ENCODE results near the gene ZNF200.
"Not testable (repeated sequence)": the region's sequence is repeated elsewhere in the genome, so short reads cannot be mapped to it uniquely, and the experiment has no call there.

ZNF200 gene

GRCh38 chr16:3198334-3199072 lies 36.5 kb downstream of the ZNF200 start:
- DNase-seq, result no peak

- DNase-seq, result not testable (repeated sequence)
Observed at GRCh38 chr16:3197694-3198333, 37.1 kb downstream of the ZNF200 start.

- DNase-seq, result no peak
Observed at GRCh38 chr16:3195975-3196374, 39.0 kb downstream of the ZNF200 start.

- no peak for DNase-seq
Observed at GRCh38 chr16:3194792-3195191, 40.2 kb downstream of the ZNF200 start.

GRCh38 chr16:3193221-3194212 lies 41.4 kb downstream of the ZNF200 start:
- no peak for DNase-seq

- DNase-seq, result no peak
Observed at GRCh38 chr16:3192476-3193019, 42.4 kb downstream of the ZNF200 start.

- no peak for DNase-seq
Observed at GRCh38 chr16:3190949-3191353, 44.0 kb downstream of the ZNF200 start.

- DNase-seq, result no peak
Observed at GRCh38 chr16:3189869-3190268, 45.1 kb downstream of the ZNF200 start.

GRCh38 chr16:3188925-3189825 lies 45.8 kb downstream of the ZNF200 start:
- DNase-seq, result no peak

GRCh38 chr16:3188675-3188924 lies 46.4 kb downstream of the ZNF200 start:
- no peak for DNase-seq

GRCh38 chr16:3187798-3188674 lies 46.9 kb downstream of the ZNF200 start, which contains the start of gene OR1F1:
OR1F1 (plus strand) TSS chr16:3188204.
- DNase-seq, result no peak

GRCh38 chr16:3186946-3187690 lies 47.8 kb downstream of the ZNF200 start:
- DNase-seq, result no peak

GRCh38 chr16:3183445-3184139 lies 51.4 kb downstream of the ZNF200 start:
- no peak for DNase-seq

GRCh38 chr16:3182608-3183444 lies 52.1 kb downstream of the ZNF200 start:
- DNase-seq, result no peak

GRCh38 chr16:3182293-3182607 lies 52.7 kb downstream of the ZNF200 start:
- DNase-seq, result not testable (repeated sequence)

GRCh38 chr16:3180445-3180878 lies 54.5 kb downstream of the ZNF200 start:
- DNase-seq, result no peak

- DNase-seq, result no peak
Observed at GRCh38 chr16:3179651-3180050, 55.3 kb downstream of the ZNF200 start.

GRCh38 chr16:3175157-3176093 lies 59.5 kb downstream of the ZNF200 start:
- no peak for DNase-seq
